ENCODE measurements around the gene ETV6. TPM values are rescaled to one million over a fixed set of nuclear protein-coding genes. Genes with fewer than 3 reads are reported as not detected.

ETV6 gene
- total RNA-seq, 1 donor from 2014 or later = 15.2 TPM

- ATAC-seq (no peak), DNase-seq (ENCODE audit: missing footprints) (no peak)
- intact Hi-C loops (cut with DNase I) = no loop called here
These were observed 218.6 kb downstream of the ETV6 start for GRCh38 chr12:11868027-11868426.

- ATAC-seq = no peak
- intact Hi-C loops (cut with DNase I) = no loop called here
These were observed 219.9 kb downstream of the ETV6 start for GRCh38 chr12:11869406-11869805.

GRCh38 chr12:11870041-11870451 is 220.6 kb downstream of the ETV6 start:
- no peak for DNase-seq (ENCODE audit: missing footprints)
- intact Hi-C loops (cut with DNase I) = no loop called here
- ATAC-seq = no peak

More at GRCh38 chr12:11869406-11869805, 219.9 kb downstream of the ETV6 start:
- no peak for DNase-seq (ENCODE audit: missing footprints)

GRCh38 chr12:11872055-11872454 is 222.6 kb downstream of the ETV6 start:
- intact Hi-C loops (cut with DNase I) = no loop called here
- no peak for DNase-seq (ENCODE audit: missing footprints)
- ATAC-seq = no peak

GRCh38 chr12:11875414-11875935 is 226.0 kb downstream of the ETV6 start:
- ATAC-seq (no peak), DNase-seq (ENCODE audit: missing footprints) (no peak)
- intact Hi-C loops (cut with DNase I) = no loop called here

GRCh38 chr12:11876307-11876706 is 226.8 kb downstream of the ETV6 start:
- intact Hi-C loops (cut with DNase I) = no loop called here
- DNase-seq (ENCODE audit: missing footprints) (no peak), ATAC-seq (no peak)

GRCh38 chr12:11877102-11877826 is 227.8 kb downstream of the ETV6 start:
- intact Hi-C loops (cut with DNase I) = no loop called here
- DNase-seq (ENCODE audit: missing footprints) = no peak
- no peak for ATAC-seq

GRCh38 chr12:11877869-11878780 is 228.7 kb downstream of the ETV6 start:
- no peak for DNase-seq (ENCODE audit: missing footprints)
- intact Hi-C loops (cut with DNase I) = no loop called here
- ATAC-seq = peak; percentile 46

- ATAC-seq = no peak
- no peak for DNase-seq (ENCODE audit: missing footprints)
- intact Hi-C loops (cut with DNase I) = no loop called here
These were observed 229.8 kb downstream of the ETV6 start for GRCh38 chr12:11879306-11879705.

GRCh38 chr12:11880381-11880780 is 230.9 kb downstream of the ETV6 start:
- DNase-seq (ENCODE audit: missing footprints) (no peak), ATAC-seq (no peak)
- intact Hi-C loops (cut with DNase I) = no loop called here

- ATAC-seq = no peak
- no peak for DNase-seq (ENCODE audit: missing footprints)
- intact Hi-C loops (cut with DNase I) = no loop called here
These were observed 232.4 kb downstream of the ETV6 start for GRCh38 chr12:11881835-11882234.

GRCh38 chr12:11882301-11883019 is 233.0 kb downstream of the ETV6 start:
- ATAC-seq = no peak
- intact Hi-C loops (cut with DNase I) = no loop called here
- DNase-seq (ENCODE audit: missing footprints) = no peak

GRCh38 chr12:11884116-11884515 is 234.6 kb downstream of the ETV6 start:
- intact Hi-C loops (cut with DNase I) = no loop called here
- ATAC-seq = peak; percentile 30

GRCh38 chr12:11884706-11885105 is 235.2 kb downstream of the ETV6 start:
- intact Hi-C loops (cut with DNase I) = loop anchor here (5.0 kb wide), 1 partner anchor 237 kb away; the partner anchor contains the start of gene ETV6
- ATAC-seq = no peak
- no peak for DNase-seq (ENCODE audit: missing footprints)

More at GRCh38 chr12:11884116-11884515, 234.6 kb downstream of the ETV6 start:
- no peak for DNase-seq (ENCODE audit: missing footprints)

GRCh38 chr12:11885261-11886038 is 236.0 kb downstream of the ETV6 start:
- ATAC-seq = no peak
- intact Hi-C loops (cut with DNase I) = loop anchor here (5.0 kb wide), 1 partner anchor 238 kb away; the partner anchor contains the start of gene ETV6
- DNase-seq (ENCODE audit: missing footprints) = no peak

- intact Hi-C loops (cut with DNase I) = loop anchor here (5.0 kb wide), 1 partner anchor 239 kb away; the partner anchor contains the start of gene ETV6
- ATAC-seq = no peak
These were observed 236.9 kb downstream of the ETV6 start for GRCh38 chr12:11886339-11886738.

GRCh38 chr12:11888029-11888428 is 238.6 kb downstream of the ETV6 start:
- ATAC-seq = no peak
- DNase-seq (ENCODE audit: missing footprints) = no peak
- intact Hi-C loops (cut with DNase I) = loop anchor here (5.0 kb wide), 1 partner anchor 241 kb away; the partner anchor contains the start of gene ETV6

More at GRCh38 chr12:11886339-11886738, 236.9 kb downstream of the ETV6 start:
- no peak for DNase-seq (ENCODE audit: missing footprints)

- DNase-seq (ENCODE audit: missing footprints) (no peak), ATAC-seq (no peak)
- intact Hi-C loops (cut with DNase I) = loop anchor here (10.0 kb wide), 1 partner anchor 307 kb away; no protein-coding TSS in a partner anchor
These were observed 241.9 kb downstream of the ETV6 start for GRCh38 chr12:11891346-11891745.
